K562 (cell line): Measurements from ENCODE around the gene TNNT1. TPM values are rescaled to one million over a fixed set of nuclear protein-coding genes. Genes with fewer than 3 reads are reported as not detected.
A peak's percentile ranks its signal among the peaks of the same experiment; 100 is the strongest.

Experiments used
- DPF2 ChIP-seq: fragments of 450-650 bp; IDR thresholded peaks from 2 replicates; pipeline ENCODE4 v1.6.1; 2016
- E2F3 ChIP-seq: fragments of 250-450 bp; sonication (Bioruptor Pico); IDR thresholded peaks from 2 replicates; pipeline ENCODE4 v1.4.0; 2020; ENCODE audit warnings: mild to moderate bottlenecking
- EP400 ChIP-seq: fragments of 450-650 bp; IDR thresholded peaks from 2 replicates; pipeline ENCODE4 v1.6.1; 2017; ENCODE audit warnings: antibody characterized with exemption, mild to moderate bottlenecking, moderate library complexity
- ILF3 ChIP-seq: fragments of 450-650 bp; IDR thresholded peaks from 2 replicates; pipeline ENCODE4 v1.6.1; 2018; ENCODE audit warnings: antibody characterized with exemption, mild to moderate bottlenecking, moderate library complexity, borderline replicate concordance
- ILK ChIP-seq: fragments of 450-650 bp; IDR thresholded peaks from 2 replicates; pipeline ENCODE4 v1.6.1; 2016; ENCODE audit warnings: missing genetic modification characterization, low read depth, mild to moderate bottlenecking, missing compliant biosample characterization, moderate library complexity, borderline replicate concordance
- KLF10 ChIP-seq: fragments of 250-450 bp; sonication (Bioruptor Pico); IDR thresholded peaks from 2 replicates; pipeline ENCODE4 v1.6.1; 2021; ENCODE audit warnings: matching md5 sums
- POU5F1 ChIP-seq: fragments of 150-350 bp; IDR thresholded peaks from 2 replicates; pipeline ENCODE4 v1.6.1; 2014; ENCODE audit warnings: borderline replicate concordance, low read length, low read depth, mild to moderate bottlenecking; ENCODE audit not compliant: partially characterized antibody
- TAL1 ChIP-seq: fragments of 450-650 bp; IDR thresholded peaks from 2 replicates; pipeline ENCODE4 v1.6.1; 2016; ENCODE audit warnings: mild to moderate bottlenecking
- YY1 ChIP-seq, 3 experiments: IDR thresholded peaks; 2 replicates each; pipeline ENCODE4 v1.6.1; 2011; ENCODE audit warnings: low read length in 2 of 3, mild to moderate bottlenecking in 2 of 3, moderate library complexity in 2 of 3, borderline replicate concordance in 1 of 3, control low read depth in 1 of 3, low read depth in 1 of 3; ENCODE audit not compliant: insufficient read depth in 3 of 3, insufficient replicate concordance in 2 of 3, control insufficient read depth in 1 of 3, insufficient read length in 1 of 3; ENCODE audit errors: extremely low read depth in 1 of 3
- ZBTB7A ChIP-seq: IDR thresholded peaks from 2 replicates; pipeline ENCODE4 v1.6.1; 2011; ENCODE audit warnings: low read depth, mild to moderate bottlenecking, low read length, moderate library complexity, borderline replicate concordance; ENCODE audit not compliant: control insufficient read depth
- ZNF140 ChIP-seq: fragments of 250-450 bp; sonication (Bioruptor Pico); IDR thresholded peaks from 2 replicates; pipeline ENCODE4 v1.8.0; 2021; ENCODE audit warnings: moderate library complexity, mild to moderate bottlenecking, inconsistent platforms
- ZNF239 ChIP-seq: fragments of 250-450 bp; sonication (Bioruptor Pico); IDR thresholded peaks from 2 replicates; pipeline ENCODE4 v1.4.0; 2020; ENCODE audit warnings: mild to moderate bottlenecking
- ZNF347 ChIP-seq: fragments of 450-650 bp; formaldehyde crosslinking; IDR thresholded peaks from 2 replicates; pipeline ENCODE4 v1.4.0; 2020; ENCODE audit warnings: low read depth, mild to moderate bottlenecking, moderate library complexity
- ZNF41 ChIP-seq: fragments of 250-450 bp; sonication (Bioruptor Pico); conservative IDR thresholded peaks from 2 replicates; pipeline ENCODE4 v1.4.0; 2020; ENCODE audit warnings: mild to moderate bottlenecking
- polyA plus RNA-seq, 8 experiments: library from polyadenylated mRNA; depleted of rRNA in 4 of 8; stranded (reverse) in 5 of 8; unstranded in 3 of 8; fragments of >200 nt; fragmentation: Nextera tagmentation in 2 of 8; fragmentation: Illumina TruSeq in 1 of 8; extraction: Ambion mirVana in 2 of 8; extraction: Trizol in 1 of 8; gene quantifications; 2 replicates each; pipeline versions ENCODE4 v1.2.1 to v1.2.3, GENCODE V29; 2011 to 2014; ENCODE audit warnings: inconsistent platforms in 1 of 8, missing spikeins in 1 of 8
- total RNA-seq, 7 experiments: library from RNA; depleted of rRNA in 6 of 7; stranded (reverse); fragments of >200 nt in 6 of 7; fragmentation: Illumina TruSeq in 2 of 7; extraction: Trizol in 2 of 7; gene quantifications; 2 replicates each; pipeline versions ENCODE4 v1.2.1 to v1.2.3, GENCODE V29; 2011 to 2021; ENCODE audit warnings: low replicate concordance in 1 of 7
- TF ChIP-seq, protein P1 (sequence below): sonication (generic); formaldehyde crosslinking; IDR thresholded peaks from 2 replicates; pipeline ENCODE4 v1.8.1; 2023; ENCODE audit warnings: missing genetic modification reagents, mild to moderate bottlenecking, borderline replicate concordance
- TF ChIP-seq, protein P2 (sequence below): sonication (generic); formaldehyde crosslinking; IDR thresholded peaks from 2 replicates; pipeline ENCODE4 v1.8.0; 2022; ENCODE audit warnings: mild to moderate bottlenecking, missing genetic modification reagents
- TF ChIP-seq, protein P3 (sequence below), 2 experiments: fragments of 450-650 bp; IDR thresholded peaks; 2 replicates each; pipeline ENCODE4 v1.6.1; 2018; ENCODE audit warnings: mild to moderate bottlenecking in 2 of 2, low read depth in 1 of 2; ENCODE audit not compliant: partially characterized antibody in 2 of 2

TNNT1 gene
- total and polyA plus RNA-seq, 9 of the 15 experiments (the other 6 are each of a cell fraction or from before 2014, with no cell fraction given) = 31.8 to 390 (median 227) TPM

DNA sequence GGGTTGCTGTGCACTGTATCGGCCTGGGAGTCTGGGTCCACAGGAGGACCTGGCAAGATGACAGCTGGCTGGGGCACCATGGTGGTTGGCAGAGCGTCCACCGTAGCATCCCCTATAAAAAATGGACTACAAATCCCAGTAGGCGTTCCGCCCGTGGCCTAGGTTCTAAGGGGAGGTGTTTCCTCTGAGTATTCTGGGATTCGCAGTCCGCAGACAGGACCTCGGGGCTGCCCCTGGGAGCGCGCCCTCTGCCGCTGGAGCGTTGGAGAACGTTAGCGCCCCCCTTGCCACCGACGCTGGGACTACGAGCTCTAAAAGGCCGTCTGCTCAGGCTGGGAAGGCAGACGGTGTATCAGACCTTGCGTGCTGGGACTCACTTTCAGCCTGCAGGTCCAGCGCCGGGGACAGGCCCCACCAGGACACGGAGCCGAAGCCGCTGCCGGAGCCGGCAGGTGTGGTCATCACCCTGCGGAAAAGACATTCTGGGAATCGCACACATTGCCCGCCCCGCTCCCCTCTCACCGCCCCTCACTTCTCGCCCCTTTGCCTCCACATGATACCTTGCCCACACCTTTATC lies 17.0 kb upstream of the TNNT1 start (continued):
- TF ChIP-seq, protein P1, sequence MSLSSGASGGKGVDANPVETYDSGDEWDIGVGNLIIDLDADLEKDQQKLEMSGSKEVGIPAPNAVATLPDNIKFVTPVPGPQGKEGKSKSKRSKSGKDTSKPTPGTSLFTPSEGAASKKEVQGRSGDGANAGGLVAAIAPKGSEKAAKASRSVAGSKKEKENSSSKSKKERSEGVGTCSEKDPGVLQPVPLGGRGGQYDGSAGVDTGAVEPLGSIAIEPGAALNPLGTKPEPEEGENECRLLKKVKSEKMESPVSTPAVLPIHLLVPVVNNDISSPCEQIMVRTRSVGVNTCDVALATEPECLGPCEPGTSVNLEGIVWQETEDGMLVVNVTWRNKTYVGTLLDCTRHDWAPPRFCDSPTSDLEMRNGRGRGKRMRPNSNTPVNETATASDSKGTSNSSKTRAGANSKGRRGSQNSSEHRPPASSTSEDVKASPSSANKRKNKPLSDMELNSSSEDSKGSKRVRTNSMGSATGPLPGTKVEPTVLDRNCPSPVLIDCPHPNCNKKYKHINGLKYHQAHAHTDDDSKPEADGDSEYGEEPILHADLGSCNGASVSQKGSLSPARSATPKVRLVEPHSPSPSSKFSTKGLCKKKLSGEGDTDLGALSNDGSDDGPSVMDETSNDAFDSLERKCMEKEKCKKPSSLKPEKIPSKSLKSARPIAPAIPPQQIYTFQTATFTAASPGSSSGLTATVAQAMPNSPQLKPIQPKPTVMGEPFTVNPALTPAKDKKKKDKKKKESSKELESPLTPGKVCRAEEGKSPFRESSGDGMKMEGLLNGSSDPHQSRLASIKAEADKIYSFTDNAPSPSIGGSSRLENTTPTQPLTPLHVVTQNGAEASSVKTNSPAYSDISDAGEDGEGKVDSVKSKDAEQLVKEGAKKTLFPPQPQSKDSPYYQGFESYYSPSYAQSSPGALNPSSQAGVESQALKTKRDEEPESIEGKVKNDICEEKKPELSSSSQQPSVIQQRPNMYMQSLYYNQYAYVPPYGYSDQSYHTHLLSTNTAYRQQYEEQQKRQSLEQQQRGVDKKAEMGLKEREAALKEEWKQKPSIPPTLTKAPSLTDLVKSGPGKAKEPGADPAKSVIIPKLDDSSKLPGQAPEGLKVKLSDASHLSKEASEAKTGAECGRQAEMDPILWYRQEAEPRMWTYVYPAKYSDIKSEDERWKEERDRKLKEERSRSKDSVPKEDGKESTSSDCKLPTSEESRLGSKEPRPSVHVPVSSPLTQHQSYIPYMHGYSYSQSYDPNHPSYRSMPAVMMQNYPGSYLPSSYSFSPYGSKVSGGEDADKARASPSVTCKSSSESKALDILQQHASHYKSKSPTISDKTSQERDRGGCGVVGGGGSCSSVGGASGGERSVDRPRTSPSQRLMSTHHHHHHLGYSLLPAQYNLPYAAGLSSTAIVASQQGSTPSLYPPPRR (CRISPR knock-in tag) = no peak
- no peak for TF ChIP-seq EP400
- TF ChIP-seq, protein P2, sequence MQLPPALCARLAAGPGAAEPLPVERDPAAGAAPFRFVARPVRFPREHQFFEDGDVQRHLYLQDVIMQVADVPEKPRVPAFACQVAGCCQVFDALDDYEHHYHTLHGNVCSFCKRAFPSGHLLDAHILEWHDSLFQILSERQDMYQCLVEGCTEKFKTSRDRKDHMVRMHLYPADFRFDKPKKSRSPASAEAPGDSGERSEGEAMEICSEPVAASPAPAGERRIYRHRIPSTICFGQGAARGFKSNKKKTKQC = peak; percentile 66; the same call in 1 of the 2 replicates
- TF ChIP-seq ZNF239 (CRISPR knock-in tag) = no peak
- no peak for TF ChIP-seq ZNF41
- no peak for TF ChIP-seq POU5F1
- no peak for TF ChIP-seq TAL1
- no peak for TF ChIP-seq ILK (tag)
- TF ChIP-seq KLF10 = no peak
- no peak for TF ChIP-seq E2F3
- TF ChIP-seq, protein P3, sequence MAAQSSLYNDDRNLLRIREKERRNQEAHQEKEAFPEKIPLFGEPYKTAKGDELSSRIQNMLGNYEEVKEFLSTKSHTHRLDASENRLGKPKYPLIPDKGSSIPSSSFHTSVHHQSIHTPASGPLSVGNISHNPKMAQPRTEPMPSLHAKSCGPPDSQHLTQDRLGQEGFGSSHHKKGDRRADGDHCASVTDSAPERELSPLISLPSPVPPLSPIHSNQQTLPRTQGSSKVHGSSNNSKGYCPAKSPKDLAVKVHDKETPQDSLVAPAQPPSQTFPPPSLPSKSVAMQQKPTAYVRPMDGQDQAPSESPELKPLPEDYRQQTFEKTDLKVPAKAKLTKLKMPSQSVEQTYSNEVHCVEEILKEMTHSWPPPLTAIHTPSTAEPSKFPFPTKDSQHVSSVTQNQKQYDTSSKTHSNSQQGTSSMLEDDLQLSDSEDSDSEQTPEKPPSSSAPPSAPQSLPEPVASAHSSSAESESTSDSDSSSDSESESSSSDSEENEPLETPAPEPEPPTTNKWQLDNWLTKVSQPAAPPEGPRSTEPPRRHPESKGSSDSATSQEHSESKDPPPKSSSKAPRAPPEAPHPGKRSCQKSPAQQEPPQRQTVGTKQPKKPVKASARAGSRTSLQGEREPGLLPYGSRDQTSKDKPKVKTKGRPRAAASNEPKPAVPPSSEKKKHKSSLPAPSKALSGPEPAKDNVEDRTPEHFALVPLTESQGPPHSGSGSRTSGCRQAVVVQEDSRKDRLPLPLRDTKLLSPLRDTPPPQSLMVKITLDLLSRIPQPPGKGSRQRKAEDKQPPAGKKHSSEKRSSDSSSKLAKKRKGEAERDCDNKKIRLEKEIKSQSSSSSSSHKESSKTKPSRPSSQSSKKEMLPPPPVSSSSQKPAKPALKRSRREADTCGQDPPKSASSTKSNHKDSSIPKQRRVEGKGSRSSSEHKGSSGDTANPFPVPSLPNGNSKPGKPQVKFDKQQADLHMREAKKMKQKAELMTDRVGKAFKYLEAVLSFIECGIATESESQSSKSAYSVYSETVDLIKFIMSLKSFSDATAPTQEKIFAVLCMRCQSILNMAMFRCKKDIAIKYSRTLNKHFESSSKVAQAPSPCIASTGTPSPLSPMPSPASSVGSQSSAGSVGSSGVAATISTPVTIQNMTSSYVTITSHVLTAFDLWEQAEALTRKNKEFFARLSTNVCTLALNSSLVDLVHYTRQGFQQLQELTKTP (IDR thresholded peaks at IDR 0.05; ENCODE audit: low read depth in 1 of 2, partially characterized antibody in 2 of 2) = peak in 1 of 2 experiments; percentile 98
- no peak for TF ChIP-seq ZNF347 (CRISPR knock-in tag)
- TF ChIP-seq ILF3 = no peak
- no peak for TF ChIP-seq DPF2
- peak; percentile 89 for TF ChIP-seq ZBTB7A
- no peak for TF ChIP-seq ZNF140
- TF ChIP-seq YY1 (IDR thresholded peaks at IDR 0.05; ENCODE audit: borderline replicate concordance in 1 of 3, control insufficient read depth in 1 of 3, extremely low read depth in 1 of 3, insufficient read depth in 3 of 3, insufficient read length in 1 of 3, insufficient replicate concordance in 2 of 3, low read depth in 1 of 3, low read length in 2 of 3) = peak in 1 of 3 experiments; percentile 24
